22Rv1 (cell line): ENCODE measurements around the gene NME7.
A peak's percentile ranks its signal among the peaks of the same experiment; 100 is the strongest.

Experiments used
- H3K27ac ChIP-seq: fragments of 450-650 bp; 2 replicates; pipeline ENCODE4 v1.5.1; 2017
- CTCF ChIP-seq: fragments of 450-650 bp; IDR thresholded peaks from 2 replicates; pipeline ENCODE4 v1.5.1; 2017; ENCODE audit warnings: mild to moderate bottlenecking
- ZFX ChIP-seq: fragments of 450-650 bp; IDR thresholded peaks from 2 replicates; pipeline ENCODE4 v1.6.1; 2017; ENCODE audit warnings: antibody characterized with exemption, borderline replicate concordance

The NME7 gene

DNA sequence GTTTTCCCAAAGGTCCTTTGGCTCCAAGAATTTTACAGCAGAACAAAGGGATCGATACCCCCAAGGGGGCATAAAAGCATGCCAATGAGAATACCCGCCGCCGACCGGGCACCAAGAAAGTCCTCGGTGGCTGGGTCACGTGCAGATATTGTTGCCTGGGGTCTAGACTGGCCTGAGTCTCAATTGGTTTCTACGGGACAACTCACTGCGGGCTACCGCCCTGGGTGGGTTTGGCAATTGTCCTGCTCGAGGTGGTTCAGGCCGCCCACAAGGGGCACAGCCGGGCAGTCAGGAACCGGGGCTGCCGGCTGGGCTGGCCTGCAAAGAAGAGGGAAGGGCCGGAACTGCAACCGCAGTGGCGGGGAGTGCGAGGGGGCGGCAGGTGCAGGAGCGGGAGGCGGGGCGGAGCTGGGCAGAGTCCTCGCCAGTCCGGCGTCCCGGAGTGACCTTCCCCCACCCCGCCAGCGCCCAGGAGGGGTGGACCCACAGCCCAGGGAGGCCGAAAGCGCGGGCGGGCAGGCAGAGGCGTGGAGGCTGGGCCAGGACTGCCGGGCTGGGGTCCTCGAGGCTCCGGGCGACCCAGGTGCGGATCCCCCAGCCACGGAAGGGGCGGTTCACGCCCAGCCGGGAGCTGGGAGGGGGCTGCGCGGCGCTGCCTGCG lies 262.0 kb downstream of the NME7 start:
- TF ChIP-seq ZFX = no peak
- TF ChIP-seq CTCF = peak; percentile 16; the same call in 1 of the 2 replicates
- peak overlapping the region; percentile 76 for H3K27ac ChIP-seq

DNA sequence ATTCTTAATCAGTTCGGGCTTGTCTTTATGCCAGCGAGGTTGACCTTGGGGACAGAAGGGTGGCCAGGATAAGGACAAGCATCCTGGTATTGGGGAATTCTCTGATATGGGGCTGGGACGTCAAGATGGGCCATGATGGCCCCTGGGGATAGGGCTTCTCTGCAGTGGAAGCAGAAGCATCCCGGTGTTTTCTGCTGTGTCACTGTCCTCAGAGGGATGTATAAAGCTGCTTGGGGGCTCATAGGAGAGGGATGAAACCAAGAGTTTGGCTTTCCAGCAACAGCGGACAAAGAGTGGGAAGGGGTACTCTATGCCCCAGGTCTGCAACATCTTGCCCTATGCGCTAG lies 262.5 kb downstream of the NME7 start:
- peak overlapping the region; percentile 76; the same call in 1 of the 2 replicates for H3K27ac ChIP-seq
- TF ChIP-seq CTCF = no peak
- no peak for TF ChIP-seq ZFX

- H3K27ac ChIP-seq = no peak overlapping the region
- no peak for TF ChIP-seq CTCF
- TF ChIP-seq ZFX = no peak
Observed at GRCh38 chr1:169103480-169103893, 264.1 kb downstream of the NME7 start.

DNA sequence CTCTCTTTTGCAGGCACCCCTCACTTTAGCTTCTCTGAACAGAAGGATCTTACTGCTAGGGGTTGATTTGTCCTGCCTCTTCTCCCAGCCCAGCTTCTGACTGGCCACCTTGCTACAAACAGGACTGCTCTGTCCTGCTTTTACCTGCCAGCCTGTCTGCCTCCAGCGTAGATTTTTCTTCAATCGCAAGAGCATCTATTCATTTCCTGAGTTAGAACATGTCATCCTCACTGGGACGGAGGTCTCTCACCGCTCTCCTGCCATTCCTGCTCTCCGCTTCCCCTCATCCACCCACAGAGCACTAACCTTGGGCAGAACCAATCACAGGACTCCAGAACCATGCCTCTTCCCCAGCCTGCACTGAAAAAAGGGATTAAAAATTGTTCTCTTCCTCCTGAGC lies 264.6 kb downstream of the NME7 start:
- TF ChIP-seq CTCF = no peak
- TF ChIP-seq ZFX = no peak
- no peak overlapping the region for H3K27ac ChIP-seq

GRCh38 chr1:169102567-169102966 lies 265.0 kb downstream of the NME7 start:
- H3K27ac ChIP-seq = no peak overlapping the region
- TF ChIP-seq ZFX (no peak), CTCF (no peak)

- H3K27ac ChIP-seq = no peak overlapping the region
- TF ChIP-seq CTCF (no peak), ZFX (no peak)
Observed at GRCh38 chr1:169100651-169101088, 266.9 kb downstream of the NME7 start.

DNA sequence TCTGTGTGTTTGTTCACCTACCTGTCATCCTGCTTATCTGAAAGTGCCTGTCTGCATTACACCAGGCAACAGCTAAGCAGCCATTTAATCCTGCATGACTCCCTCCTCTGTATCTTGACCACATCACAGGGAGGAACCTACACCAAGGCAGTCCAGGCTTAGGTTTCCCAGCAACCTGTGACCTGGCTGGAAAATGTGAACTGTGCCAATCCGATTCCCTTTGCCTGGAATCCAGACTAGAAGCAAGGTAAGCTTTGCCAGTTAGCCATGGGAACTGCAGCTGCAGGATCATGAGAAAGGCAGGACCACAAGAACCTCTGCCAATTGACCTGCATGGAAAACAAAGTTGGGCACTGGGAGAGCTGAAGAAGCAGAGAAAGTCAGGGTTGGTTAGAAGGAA lies 267.4 kb downstream of the NME7 start:
- TF ChIP-seq ZFX = no peak
- TF ChIP-seq CTCF = no peak

More for the DNA sequence above, 267.4 kb downstream of the NME7 start:
- no peak overlapping the region for H3K27ac ChIP-seq
